Esophagus (tissue), 2 donors: ENCODE measurements around the gene MFNG. TPM values are rescaled to one million over a fixed set of nuclear protein-coding genes. Genes with fewer than 3 reads are reported as not detected.

ENCODE experiments used
- H3K27ac ChIP-seq, 2 donors: one replicate each; pipeline ENCODE4 v1.5.1; 2013; ENCODE audit warnings: low read depth in 2 of 2, mild to moderate bottlenecking in 2 of 2, inconsistent platforms in 1 of 2, low read length in 1 of 2, moderate library complexity in 1 of 2
- H3K27me3 ChIP-seq, 2 donors: one replicate each; pipeline ENCODE4 v1.6.1; 2013; ENCODE audit warnings: low read length in 2 of 2, control low read depth in 1 of 2, mild to moderate bottlenecking in 1 of 2; ENCODE audit not compliant: insufficient read depth in 2 of 2, control insufficient read depth in 1 of 2
- H3K36me3 ChIP-seq, 2 donors: one replicate each; pipeline ENCODE4 v1.6.1; 2013; ENCODE audit warnings: low read length in 1 of 2; ENCODE audit not compliant: control insufficient read depth in 2 of 2, insufficient read depth in 2 of 2
- H3K4me1 ChIP-seq, 2 donors: one replicate each; pipeline ENCODE4 v1.6.1; 2013; ENCODE audit warnings: low read length in 1 of 2; ENCODE audit not compliant: control insufficient read depth in 2 of 2, insufficient read depth in 2 of 2
- H3K4me3 ChIP-seq, 2 donors: one replicate each; pipeline ENCODE4 v1.5.1; 2013; ENCODE audit warnings: low read length in 2 of 2, mild to moderate bottlenecking in 2 of 2, low read depth in 1 of 2, moderate library complexity in 1 of 2
- H3K9me3 ChIP-seq, 2 donors: one replicate each; pipeline ENCODE4 v1.6.1; 2013; ENCODE audit warnings: mild to moderate bottlenecking in 2 of 2, low read depth in 1 of 2, low read length in 1 of 2, moderate library complexity in 1 of 2; ENCODE audit not compliant: control insufficient read depth in 2 of 2, insufficient read depth in 1 of 2
- WGBS, 2 donors: extraction: QIAGEN DNeasy Blood & Tissue Kit; methylation state at CpG; one replicate each; pipeline ENCODE4 v1.1.7; 2013; 5-methylcytosine and 5-hydroxymethylcytosine counted together
- polyA plus RNA-seq, 2 donors: library from polyadenylated mRNA; stranded (reverse); fragments of 200-250 nt; gene quantifications; one replicate each; pipeline ENCODE4 v1.2.3, GENCODE V29; 2013
- donor health status: healthy with polysubstance abuse.
- donor health status: Bipolar disorder and iron deficiency.

The MFNG gene
- polyA plus RNA-seq, 2 donors, result 2.6 to 3.1 TPM

GRCh38 chr22:37504964-37505363 is 18.8 kb upstream of the MFNG start:
- H3K9me3 ChIP-seq, result no peaks in the 10 kb centered on the region
- H3K27ac ChIP-seq, result no peak overlapping the region
- 91 to 93% methylated on average over 4 of the region's 4 CpGs for WGBS, 2 donors
- H3K27me3 ChIP-seq, result no peaks in the 10 kb centered on the region
- no peak overlapping the region for H3K4me3 ChIP-seq
- peaks cover 4 to 27% of the 10 kb centered on the region in 2 donors for H3K4me1 ChIP-seq
- H3K36me3 ChIP-seq, result peaks cover 0 to 21% of the 10 kb centered on the region in 2 donors

- Histone ChIP-seq H3K36me3 (peaks cover 0 to 26% of the 10 kb centered on the region in 2 donors), H3K4me1 (peaks cover under 1 to 20% of the 10 kb centered on the region in 2 donors), H3K27me3 (no peaks in the 10 kb centered on the region), H3K4me3 (no peak overlapping the region), H3K9me3 (no peaks in the 10 kb centered on the region), H3K27ac (peak overlapping the region in 1 of 2 donors; percentile 2)
- 67 to 81% methylated on average over 11 of the region's 11 CpGs for WGBS, 2 donors
Observed at GRCh38 chr22:37503850-37504249, 17.7 kb upstream of the MFNG start.

GRCh38 chr22:37503183-37503683 is 17.0 kb upstream of the MFNG start:
- Histone ChIP-seq H3K4me3 (no peak overlapping the region), H3K27ac (peak overlapping the region; percentile 2 to 34), H3K27me3 (no peaks in the 10 kb centered on the region), H3K9me3 (no peaks in the 10 kb centered on the region), H3K4me1 (peaks cover 0 to 15% of the 10 kb centered on the region in 2 donors), H3K36me3 (peaks cover 0 to 26% of the 10 kb centered on the region in 2 donors)
- WGBS, 2 donors, result 90 to 94% methylated on average over 3 of the region's 3 CpGs

- H3K36me3 ChIP-seq, result peaks cover 0 to 22% of the 10 kb centered on the region in 2 donors
- H3K4me1 ChIP-seq, result peaks cover 0 to 13% of the 10 kb centered on the region in 2 donors
- H3K27ac ChIP-seq, result peak overlapping the region; percentile 2 to 34
- no peak overlapping the region for H3K4me3 ChIP-seq
- WGBS, 2 donors, result 56 to 73% methylated on average over 16 of the region's 16 CpGs
- no peaks in the 10 kb centered on the region for H3K9me3 ChIP-seq
- no peaks in the 10 kb centered on the region for H3K27me3 ChIP-seq
Observed at GRCh38 chr22:37502342-37503182, 16.4 kb upstream of the MFNG start.

GRCh38 chr22:37501610-37502341 is 15.6 kb upstream of the MFNG start:
- peak overlapping the region in 1 of 2 donors; percentile 38 for H3K27ac ChIP-seq
- H3K4me3 ChIP-seq, result no peak overlapping the region

GRCh38 chr22:37500745-37501609 is 14.8 kb upstream of the MFNG start:
- peaks cover 0 to 18% of the 10 kb centered on the region in 2 donors for H3K36me3 ChIP-seq
- H3K4me3 ChIP-seq, result no peak overlapping the region
- peaks cover 0 to 11% of the 10 kb centered on the region in 2 donors for H3K4me1 ChIP-seq
- H3K27me3 ChIP-seq, result no peaks in the 10 kb centered on the region
- H3K9me3 ChIP-seq, result no peaks in the 10 kb centered on the region
- 62 to 71% methylated on average over 24 of the region's 24 CpGs for WGBS, 2 donors
- H3K27ac ChIP-seq, result peak overlapping the region in 1 of 2 donors; percentile 16

More at GRCh38 chr22:37501610-37502341, 15.6 kb upstream of the MFNG start:
- 42 to 66% methylated on average over 14 of the region's 14 CpGs for WGBS, 2 donors
- Histone ChIP-seq H3K9me3 (no peaks in the 10 kb centered on the region), H3K36me3 (peaks cover 0 to 22% of the 10 kb centered on the region in 2 donors), H3K4me1 (peaks cover 0 to 11% of the 10 kb centered on the region in 2 donors), H3K27me3 (no peaks in the 10 kb centered on the region)

- Histone ChIP-seq H3K36me3 (peaks cover 0 to 22% of the 10 kb centered on the region in 2 donors), H3K4me3 (no peak overlapping the region), H3K27me3 (no peaks in the 10 kb centered on the region), H3K9me3 (no peaks in the 10 kb centered on the region), H3K4me1 (peaks cover 0 to 11% of the 10 kb centered on the region in 2 donors), H3K27ac (no peak overlapping the region)
- 86% methylated on average over 13 of the region's 13 CpGs for WGBS, 2 donors
Observed at GRCh38 chr22:37499789-37500540, 13.8 kb upstream of the MFNG start.

GRCh38 chr22:37499027-37499707 is 13.0 kb upstream of the MFNG start:
- WGBS, 2 donors, result 74 to 76% methylated on average over 12 of the region's 12 CpGs
- Histone ChIP-seq H3K4me1 (peaks cover 0 to 9% of the 10 kb centered on the region in 2 donors), H3K36me3 (peaks cover 0 to 18% of the 10 kb centered on the region in 2 donors), H3K27ac (no peak overlapping the region), H3K27me3 (no peaks in the 10 kb centered on the region), H3K4me3 (no peak overlapping the region), H3K9me3 (no peaks in the 10 kb centered on the region)
